Activated B cell treated with CpG ODN at 0.5 μM for 24 hours (primary cell): Measurements from ENCODE around the gene FGF6. TPM values are rescaled to one million over a fixed set of nuclear protein-coding genes. Genes with fewer than 3 reads are reported as not detected.
"Not testable (repeated sequence)": the region's sequence is repeated elsewhere in the genome, so short reads cannot be mapped to it uniquely, and the experiment has no call there.

Experiments
- ATAC-seq: fragments of 200-7000 bp; cut with Tn5 transposase; one replicate; pipeline ENCODE4 v1.10.0; 2021; ENCODE audit warnings: low read depth, mild to moderate bottlenecking, moderate library complexity
- CTCF ChIA-PET: fragments of 350-600 bp; sonication (Branson Sonifier 250); formaldehyde crosslinking; loops from one replicate; lab custom pipeline; 2021; ENCODE audit warnings: antibody characterized with exemption; lab: Charles Lee
- POLR2A ChIA-PET: fragments of 350-600 bp; sonication (Branson Sonifier 250); formaldehyde crosslinking; loops from one replicate; lab custom pipeline; 2021; ENCODE audit warnings: antibody characterized with exemption; lab: Charles Lee
- DNase-seq: peaks from one replicate; pipeline ENCODE4 v3.0.0; 2022
- H3K27ac Mint-ChIP-seq: one replicate; pipeline ENCODE4 v1.8.0; 2020; ENCODE audit warnings: mixed read lengths
- H3K27me3 Mint-ChIP-seq: one replicate; pipeline ENCODE4 v1.8.0; 2021; ENCODE audit warnings: mixed read lengths
- H3K36me3 Mint-ChIP-seq: one replicate; pipeline ENCODE4 v1.8.0; 2021; ENCODE audit warnings: low read depth, mixed read lengths
- H3K4me1 Mint-ChIP-seq: one replicate; pipeline ENCODE4 v1.8.0; 2021; ENCODE audit warnings: mixed read lengths
- H3K4me3 Mint-ChIP-seq: one replicate; pipeline ENCODE4 v1.8.0; 2020; ENCODE audit warnings: mild to moderate bottlenecking, mixed read lengths
- H3K9me3 Mint-ChIP-seq: one replicate; pipeline ENCODE4 v1.8.0; 2020; ENCODE audit warnings: mixed read lengths
- intact Hi-C: fragments of 100-400 bp; cut with micrococcal nuclease; formaldehyde crosslinking; loops from one replicate; pipeline ENCODE4 v1.15.1; 2024
- total RNA-seq: library from RNA; stranded (reverse); gene quantifications from 2 replicates; pipeline ENCODE4 v1.2.3, GENCODE V29; 2022
- TF ChIP-seq, protein P1 (sequence below): fragments of 200-600 bp; IDR thresholded peaks from one replicate; pipeline ENCODE4 v1.8.0; 2022; ENCODE audit warnings: antibody characterized with exemption, mild to moderate bottlenecking

FGF6 gene
- total RNA-seq, 1 donor from 2014 or later = not detected

DNA sequence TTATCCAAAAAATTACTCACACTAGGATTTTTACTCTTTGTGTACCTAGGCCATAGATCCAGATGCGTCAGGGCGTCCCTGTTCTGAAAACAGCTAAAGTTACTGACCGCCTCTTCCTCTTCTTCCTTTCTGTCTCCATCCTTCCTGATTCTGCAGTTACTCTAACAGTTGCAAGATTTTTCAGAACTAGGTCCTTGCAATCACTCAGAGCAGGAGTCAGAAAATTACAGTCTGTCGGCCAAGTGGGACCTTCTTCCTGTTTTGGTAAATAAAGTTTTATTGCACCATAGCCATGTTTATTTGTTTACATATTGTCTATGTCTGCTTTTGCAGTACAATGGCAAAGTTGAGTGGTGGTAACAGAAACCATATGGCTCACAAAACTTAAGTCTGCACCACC is 25.6 kb upstream of the FGF6 start:
- DNase-seq (no peak), ATAC-seq (no peak)
- CTCF ChIA-PET = no interaction called here
- POLR2A ChIA-PET = no interaction called here
- H3K36me3 Mint-ChIP-seq = no peaks in the 10 kb centered on the region
- no peak overlapping the region for H3K27ac Mint-ChIP-seq
- intact Hi-C loops = no loop called here
- no peaks in the 10 kb centered on the region for H3K9me3 Mint-ChIP-seq
- H3K27me3 Mint-ChIP-seq = peaks cover 5% of the 10 kb centered on the region
- no peak overlapping the region for H3K4me3 Mint-ChIP-seq
- H3K4me1 Mint-ChIP-seq = no peaks in the 10 kb centered on the region
- TF ChIP-seq, protein P1, sequence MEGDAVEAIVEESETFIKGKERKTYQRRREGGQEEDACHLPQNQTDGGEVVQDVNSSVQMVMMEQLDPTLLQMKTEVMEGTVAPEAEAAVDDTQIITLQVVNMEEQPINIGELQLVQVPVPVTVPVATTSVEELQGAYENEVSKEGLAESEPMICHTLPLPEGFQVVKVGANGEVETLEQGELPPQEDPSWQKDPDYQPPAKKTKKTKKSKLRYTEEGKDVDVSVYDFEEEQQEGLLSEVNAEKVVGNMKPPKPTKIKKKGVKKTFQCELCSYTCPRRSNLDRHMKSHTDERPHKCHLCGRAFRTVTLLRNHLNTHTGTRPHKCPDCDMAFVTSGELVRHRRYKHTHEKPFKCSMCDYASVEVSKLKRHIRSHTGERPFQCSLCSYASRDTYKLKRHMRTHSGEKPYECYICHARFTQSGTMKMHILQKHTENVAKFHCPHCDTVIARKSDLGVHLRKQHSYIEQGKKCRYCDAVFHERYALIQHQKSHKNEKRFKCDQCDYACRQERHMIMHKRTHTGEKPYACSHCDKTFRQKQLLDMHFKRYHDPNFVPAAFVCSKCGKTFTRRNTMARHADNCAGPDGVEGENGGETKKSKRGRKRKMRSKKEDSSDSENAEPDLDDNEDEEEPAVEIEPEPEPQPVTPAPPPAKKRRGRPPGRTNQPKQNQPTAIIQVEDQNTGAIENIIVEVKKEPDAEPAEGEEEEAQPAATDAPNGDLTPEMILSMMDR = no peak

DNA sequence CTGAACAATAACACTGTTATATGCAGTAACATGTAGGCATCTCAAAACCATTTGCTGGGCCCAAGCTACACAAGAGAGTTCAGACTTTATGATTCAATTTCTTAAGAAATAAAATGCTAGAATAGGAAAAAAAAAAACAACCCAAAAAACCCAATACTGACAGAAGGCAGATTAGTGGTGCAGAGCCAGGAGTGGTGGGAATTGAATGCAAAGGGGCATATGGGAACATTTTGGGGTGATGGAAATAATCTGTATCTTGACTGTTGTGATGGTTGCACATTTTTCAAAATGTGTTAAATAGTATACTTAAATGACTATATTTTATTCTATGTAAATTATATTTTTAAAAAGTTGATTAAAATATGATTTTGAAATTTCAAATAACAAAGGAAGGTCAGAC is 23.4 kb upstream of the FGF6 start:
- intact Hi-C loops = no loop called here
- ChIA-PET POLR2A (no interaction called here), CTCF (no interaction called here)
- Mint-ChIP-seq H3K9me3 (no peaks in the 10 kb centered on the region), H3K27ac (no peak overlapping the region), H3K4me1 (no peaks in the 10 kb centered on the region), H3K27me3 (no peaks in the 10 kb centered on the region), H3K4me3 (no peak overlapping the region), H3K36me3 (no peaks in the 10 kb centered on the region)
- no peak for ATAC-seq
- TF ChIP-seq, protein P1 = no peak
- no peak for DNase-seq

DNA sequence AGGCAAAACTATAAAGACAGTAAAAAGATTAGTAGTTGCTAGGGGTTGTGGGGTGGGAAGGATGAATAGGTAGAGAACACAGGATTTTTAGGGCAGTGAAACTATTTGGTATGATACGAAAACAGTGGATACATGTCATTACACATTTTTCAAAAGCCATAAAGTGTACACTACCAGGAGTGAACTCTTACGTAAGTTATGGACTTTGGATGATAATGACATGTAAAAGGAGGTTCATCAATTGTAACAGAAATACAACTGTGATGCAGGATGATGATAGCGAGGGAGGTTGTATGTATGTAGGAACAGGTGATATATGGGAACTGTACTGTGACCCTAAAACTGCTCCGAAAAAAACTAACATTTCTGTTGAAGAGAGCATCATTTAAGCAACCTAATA is 15.1 kb upstream of the FGF6 start:
- H3K9me3 Mint-ChIP-seq = no peaks in the 10 kb centered on the region
- intact Hi-C loops = no loop called here
- CTCF ChIA-PET = no interaction called here
- H3K27me3 Mint-ChIP-seq = peaks cover 5% of the 10 kb centered on the region
- DNase-seq (no peak), ATAC-seq (no peak)
- H3K4me1 Mint-ChIP-seq = no peaks in the 10 kb centered on the region
- TF ChIP-seq, protein P1 = no peak
- POLR2A ChIA-PET = no interaction called here
- H3K27ac Mint-ChIP-seq = no peak overlapping the region
- H3K4me3 Mint-ChIP-seq = no peak overlapping the region
- H3K36me3 Mint-ChIP-seq = no peaks in the 10 kb centered on the region

DNA sequence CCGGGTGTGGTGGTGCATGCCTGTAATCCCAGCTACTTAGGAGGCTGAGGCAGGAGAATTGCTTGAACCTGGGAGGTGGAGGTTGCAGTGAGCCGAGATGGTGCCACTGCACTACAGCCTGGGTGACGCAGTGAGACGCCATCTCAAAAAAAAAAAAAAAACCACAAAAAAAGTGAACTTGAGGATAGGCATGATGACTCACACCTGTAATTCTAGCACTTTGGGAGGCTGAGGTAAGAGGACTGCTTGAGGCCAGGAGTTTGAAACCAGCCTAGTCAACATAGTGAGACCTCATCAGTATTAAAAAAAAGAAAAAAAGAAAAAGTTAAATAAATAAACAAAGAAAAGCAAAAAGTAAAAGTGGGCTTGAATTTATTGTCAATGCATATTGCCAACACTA is 10.2 kb upstream of the FGF6 start:
- H3K36me3 Mint-ChIP-seq, ATAC-seq, intact Hi-C loops, POLR2A ChIA-PET, H3K27me3 Mint-ChIP-seq, H3K4me3 Mint-ChIP-seq, DNase-seq, H3K4me1 Mint-ChIP-seq, CTCF ChIA-PET, H3K27ac Mint-ChIP-seq, H3K9me3 Mint-ChIP-seq: not testable (repeated sequence)

DNA sequence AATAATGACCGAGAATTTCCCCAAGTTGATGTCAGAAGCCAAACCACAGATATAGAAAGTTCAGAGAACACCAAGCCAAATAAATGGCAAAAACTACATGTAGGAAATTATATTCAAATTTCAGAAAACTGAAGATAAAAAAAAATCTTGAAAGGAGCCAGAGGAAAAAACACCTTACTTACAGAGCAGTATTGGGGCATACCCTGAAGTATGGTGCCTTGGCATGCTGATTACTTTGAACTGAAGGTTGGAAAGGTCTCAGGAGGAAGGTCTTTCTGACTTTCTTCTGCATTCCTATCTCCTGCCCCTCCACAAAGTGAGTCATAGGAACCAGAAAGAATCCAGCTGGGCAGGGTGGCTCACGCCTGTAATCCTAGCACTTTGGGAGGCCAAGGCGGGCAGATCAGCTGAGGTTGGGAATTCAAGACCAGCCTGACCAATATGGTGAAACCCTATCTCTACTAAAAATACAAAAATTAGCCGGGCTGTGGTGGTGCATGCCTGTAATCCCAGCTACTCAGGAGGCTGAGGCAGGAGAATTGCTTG is 8.8 kb upstream of the FGF6 start:
- CTCF ChIA-PET = no interaction called here
- POLR2A ChIA-PET = no interaction called here
- no peaks in the 10 kb centered on the region for H3K4me1 Mint-ChIP-seq
- peaks cover 11% of the 10 kb centered on the region for H3K27me3 Mint-ChIP-seq
- H3K9me3 Mint-ChIP-seq = peaks cover 7% of the 10 kb centered on the region
- no peak overlapping the region for H3K27ac Mint-ChIP-seq
- DNase-seq = no peak
- intact Hi-C loops = no loop called here
- no peak for ATAC-seq
- TF ChIP-seq, protein P1 = no peak
- no peaks in the 10 kb centered on the region for H3K36me3 Mint-ChIP-seq
- no peak overlapping the region for H3K4me3 Mint-ChIP-seq

DNA sequence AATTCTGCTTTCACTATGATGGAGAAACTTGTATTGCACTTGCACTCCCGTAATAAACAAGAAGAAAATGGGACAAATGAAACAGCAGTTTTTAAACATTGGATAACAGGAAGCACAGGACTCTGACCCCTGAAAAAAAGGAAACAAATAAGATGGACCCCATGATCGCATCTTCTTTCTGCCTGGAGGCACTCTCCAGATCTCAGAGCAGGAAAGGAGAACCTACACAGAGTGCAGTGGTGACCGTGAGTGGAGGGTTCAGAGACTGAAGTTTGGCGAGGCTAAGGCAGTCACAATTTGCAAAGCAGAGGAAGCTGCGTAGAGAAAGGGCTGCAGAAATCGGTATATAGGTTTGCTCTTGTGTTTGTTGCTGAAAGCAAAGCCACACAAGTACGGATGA is 6.1 kb upstream of the FGF6 start:
- Mint-ChIP-seq H3K9me3 (peaks cover 7% of the 10 kb centered on the region), H3K27ac (no peak overlapping the region), H3K27me3 (peaks cover 19% of the 10 kb centered on the region), H3K4me1 (no peaks in the 10 kb centered on the region), H3K36me3 (no peaks in the 10 kb centered on the region), H3K4me3 (no peak overlapping the region)
- ATAC-seq (no peak), DNase-seq (no peak)
- TF ChIP-seq, protein P1 = no peak
- intact Hi-C loops = no loop called here
- ChIA-PET POLR2A (no interaction called here), CTCF (no interaction called here)
